Activated T-cell treated with anti-CD3 and anti-CD28 coated beads, Interleukin-2, amount 50 U/mL, for 48 hours (primary cell): Measurements from ENCODE around the gene KCNRG.
"Not testable (repeated sequence)": the region's sequence is repeated elsewhere in the genome, so short reads cannot be mapped to it uniquely, and the experiment has no call there.

ENCODE experiments used
- DNase-seq, 2 experiments: peaks; one replicate each; pipeline ENCODE4 v3.0.0-alpha.2; 2020

Gene KCNRG

GRCh38 chr13:50015258-50015657, at the start of gene KCNRG:
Gene KCNRG (plus strand): TSS chr13:50015444. CDS start chr13:50015494, 50 bp downstream.
- DNase-seq, result no peak

- no peak for DNase-seq
Measured at GRCh38 chr13:49967456-49967855, 47.8 kb upstream of the KCNRG start.

DNA sequence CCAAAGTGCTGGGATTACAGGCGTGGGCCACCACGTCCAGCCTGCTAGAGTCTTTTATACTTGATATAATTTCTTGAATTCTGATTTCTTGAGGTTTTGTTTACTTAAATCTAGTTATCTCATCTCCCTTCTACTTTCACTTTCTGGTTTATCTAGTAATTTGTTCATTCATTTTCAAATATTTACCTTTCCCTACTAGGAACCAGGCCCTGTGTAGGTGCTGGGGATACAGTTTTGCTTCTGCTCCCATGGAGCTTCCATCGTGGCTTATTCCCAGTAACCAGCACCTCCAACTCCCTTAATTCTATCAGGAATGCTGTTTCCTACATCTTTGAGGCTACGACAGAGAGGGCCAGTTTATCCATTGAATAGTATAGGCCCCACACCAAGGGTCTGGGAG, 42.5 kb upstream of the KCNRG start:
- DNase-seq, result no peak

- no peak for DNase-seq
Measured at GRCh38 chr13:49975826-49976225, 39.4 kb upstream of the KCNRG start.

- DNase-seq, result peak; percentile 75 to 77
Measured at GRCh38 chr13:49976314-49977258, 38.7 kb upstream of the KCNRG start.

DNA sequence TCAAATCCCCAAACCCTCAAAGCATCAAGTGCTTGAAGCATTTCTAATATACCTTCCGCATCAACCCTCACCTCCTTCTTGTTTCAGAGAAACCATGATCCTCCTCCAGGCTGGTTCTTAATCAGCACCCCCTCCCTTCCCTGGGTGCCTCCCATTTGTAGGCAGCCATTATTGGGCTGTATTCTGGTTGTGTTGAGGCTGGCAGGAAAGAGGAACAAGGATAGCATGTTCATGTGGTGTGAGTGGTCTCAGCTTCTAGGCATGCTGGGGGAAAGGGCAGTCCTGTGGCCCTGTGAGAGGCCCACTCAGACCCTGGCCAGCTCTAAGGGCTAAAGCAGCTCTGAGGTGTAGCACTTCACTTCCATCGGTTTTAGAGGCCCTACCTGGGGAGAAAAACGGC, 37.3 kb upstream of the KCNRG start:
- no peak for DNase-seq

- DNase-seq, result no peak
Measured at GRCh38 chr13:49980266-49980665, 35.0 kb upstream of the KCNRG start.

GRCh38 chr13:49985129-49985528, 30.1 kb upstream of the KCNRG start:
- no peak for DNase-seq

GRCh38 chr13:49986471-49986870, 28.8 kb upstream of the KCNRG start:
- DNase-seq, result no peak

DNA sequence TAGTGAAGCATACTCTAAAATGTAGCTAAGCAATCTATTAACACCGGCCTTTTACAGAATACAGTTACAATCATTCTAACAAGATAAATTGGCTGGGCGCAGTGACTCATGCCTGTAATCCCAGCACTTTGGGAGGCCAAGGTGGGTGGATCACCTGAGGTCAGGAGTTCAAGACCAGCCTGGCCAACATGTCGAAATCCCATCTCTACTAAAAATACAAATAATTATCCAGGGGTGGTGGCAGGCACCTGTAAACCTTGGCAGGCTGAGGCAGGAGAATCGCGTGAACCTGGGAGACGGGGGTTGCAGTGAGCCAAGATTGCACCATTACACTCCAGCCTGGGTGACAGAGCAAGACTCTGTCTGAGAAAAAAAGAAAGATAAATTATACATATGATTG, 24.6 kb upstream of the KCNRG start:
- DNase-seq, result not testable (repeated sequence)

DNA sequence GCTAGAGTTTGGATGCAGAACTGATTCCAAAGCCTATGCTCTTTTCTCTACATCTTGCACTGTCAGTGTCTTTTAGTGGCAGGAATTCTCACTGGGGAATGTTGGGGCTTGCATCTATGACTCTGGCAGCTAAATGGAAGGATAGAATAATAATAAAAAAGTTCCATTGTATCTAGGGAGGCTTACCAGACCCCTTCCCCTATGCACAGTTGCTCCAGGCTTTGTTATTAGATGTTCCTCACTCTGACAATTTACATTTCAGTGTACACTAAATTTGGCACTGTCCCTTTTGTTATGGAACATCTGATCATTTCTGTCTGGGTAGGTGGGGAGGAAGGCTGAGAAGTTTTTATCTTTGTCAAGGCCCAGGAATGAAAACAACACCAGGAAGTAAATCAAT, 22.1 kb upstream of the KCNRG start:
- DNase-seq, result no peak

DNA sequence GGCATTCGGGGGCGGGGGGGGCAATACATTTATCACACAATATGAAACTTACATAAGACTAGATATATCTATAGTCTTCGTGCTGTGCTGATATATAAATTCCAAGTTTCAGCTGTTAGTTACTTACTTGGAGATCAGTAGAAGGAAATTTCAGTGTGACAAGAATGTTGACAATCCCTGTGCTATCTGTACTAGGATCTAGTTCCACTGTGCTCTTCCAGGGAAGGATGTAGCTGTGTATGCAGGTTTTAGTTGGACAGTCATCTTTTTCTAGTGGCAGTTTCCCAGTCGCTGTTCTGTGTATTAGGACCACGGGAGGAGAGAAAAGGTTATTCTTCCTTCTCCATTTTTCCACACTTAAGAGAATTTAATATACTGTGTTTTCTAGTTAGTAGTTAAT, 21.6 kb upstream of the KCNRG start:
- DNase-seq, result no peak

DNA sequence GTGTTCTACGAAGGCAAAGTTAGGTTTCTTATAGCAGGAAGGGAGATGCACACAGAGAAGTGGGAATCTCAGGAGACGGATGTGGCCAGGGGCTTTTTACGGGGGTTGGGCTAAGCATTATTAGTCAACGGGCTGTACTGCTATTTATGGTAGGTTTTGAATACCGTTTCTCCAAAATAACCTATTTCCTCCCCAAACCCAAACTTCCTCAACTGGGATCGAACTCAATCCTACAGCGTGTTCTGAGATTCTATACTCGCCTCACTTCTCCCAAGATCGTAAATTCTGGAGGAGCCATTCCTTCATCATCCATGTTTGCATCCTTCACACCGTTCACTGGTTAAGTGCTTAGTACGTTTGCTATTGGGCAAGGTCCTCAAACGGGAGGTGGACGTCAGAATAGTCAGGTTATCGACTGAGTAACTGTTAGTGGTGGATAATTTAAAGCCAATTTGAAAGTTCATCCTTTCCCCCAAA, 19.6 kb upstream of the KCNRG start:
- DNase-seq, result peak in 1 of 2 experiments; percentile 21

GRCh38 chr13:49996161-49996915, 18.9 kb upstream of the KCNRG start:
- peak; percentile 88 to 89 for DNase-seq

DNA sequence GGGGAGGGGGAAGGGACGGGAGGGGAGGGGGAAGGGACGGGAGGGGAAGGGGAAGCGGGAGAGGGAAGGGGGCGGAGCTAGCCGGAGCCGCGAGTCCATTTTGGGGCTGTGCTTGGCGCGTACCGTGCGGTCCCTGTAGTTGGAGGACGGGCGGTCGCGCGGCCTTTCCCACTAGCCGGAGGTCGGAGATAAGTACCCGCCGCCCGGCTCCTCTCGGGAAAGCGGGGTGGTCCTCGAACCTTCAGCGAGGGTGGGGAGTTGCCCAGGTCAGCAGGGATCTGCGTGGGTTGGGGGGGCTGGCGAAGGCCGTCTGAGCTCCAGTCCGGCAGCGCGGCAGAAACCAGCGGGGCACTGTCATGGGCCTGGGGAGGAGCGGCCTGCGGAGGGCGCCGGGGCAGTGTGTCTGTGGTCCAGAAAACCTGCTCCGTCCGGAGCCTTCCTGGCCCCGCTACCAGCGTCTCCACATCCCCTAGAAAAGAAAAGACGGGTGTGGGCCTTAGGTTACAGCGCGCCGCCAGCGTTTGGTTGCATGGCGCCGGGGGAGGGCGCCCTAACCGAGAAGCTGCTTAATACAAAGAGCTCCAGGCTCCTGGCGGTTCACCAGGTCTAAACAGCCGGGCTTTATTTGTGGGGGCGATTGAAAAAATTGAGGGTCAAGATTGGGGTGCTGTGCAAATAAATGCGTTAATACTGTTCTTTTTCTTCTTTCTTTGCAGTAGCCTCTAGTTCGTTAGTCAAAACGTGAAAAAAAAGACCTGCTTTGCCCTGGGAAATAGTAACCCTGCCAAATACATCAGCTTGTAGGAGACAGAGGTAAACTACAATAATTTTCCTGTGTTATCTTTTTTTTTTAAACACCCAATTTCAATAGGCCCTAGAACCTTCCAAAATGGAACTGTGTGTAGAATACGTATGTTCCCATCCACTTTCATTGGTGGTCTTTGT, 18.0 kb upstream of the KCNRG start, which contains the start of gene TRIM13:
TRIM13 (plus strand) TSS at position 92 of the 945 bp plus-strand sequence. CDS start 14,899 bp downstream, outside the sequence.
- DNase-seq, result peak; percentile 87 to 89

GRCh38 chr13:49997955-49998354, 17.3 kb upstream of the KCNRG start:
- no peak for DNase-seq

GRCh38 chr13:49998714-49999624, 16.3 kb upstream of the KCNRG start:
- DNase-seq, result no peak

DNA sequence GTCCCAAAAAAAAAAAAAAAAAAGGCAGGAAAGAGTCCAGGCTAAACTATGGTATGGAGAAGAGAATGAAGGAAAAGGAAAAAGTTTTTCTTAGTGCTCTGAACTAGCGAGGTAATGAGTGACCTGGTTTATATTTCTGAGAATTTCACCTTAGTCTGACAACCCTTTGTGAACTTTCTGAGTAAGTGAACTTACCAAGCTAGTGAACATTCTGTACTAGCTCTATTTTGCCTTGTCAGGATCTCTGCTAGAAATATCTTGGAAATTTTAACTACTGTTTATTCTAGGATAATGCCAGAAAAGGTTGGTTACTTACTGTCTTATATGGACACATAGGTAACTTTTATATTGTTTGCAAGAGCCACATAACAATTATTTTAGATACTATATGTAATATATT, 14.0 kb upstream of the KCNRG start:
- no peak for DNase-seq

DNA sequence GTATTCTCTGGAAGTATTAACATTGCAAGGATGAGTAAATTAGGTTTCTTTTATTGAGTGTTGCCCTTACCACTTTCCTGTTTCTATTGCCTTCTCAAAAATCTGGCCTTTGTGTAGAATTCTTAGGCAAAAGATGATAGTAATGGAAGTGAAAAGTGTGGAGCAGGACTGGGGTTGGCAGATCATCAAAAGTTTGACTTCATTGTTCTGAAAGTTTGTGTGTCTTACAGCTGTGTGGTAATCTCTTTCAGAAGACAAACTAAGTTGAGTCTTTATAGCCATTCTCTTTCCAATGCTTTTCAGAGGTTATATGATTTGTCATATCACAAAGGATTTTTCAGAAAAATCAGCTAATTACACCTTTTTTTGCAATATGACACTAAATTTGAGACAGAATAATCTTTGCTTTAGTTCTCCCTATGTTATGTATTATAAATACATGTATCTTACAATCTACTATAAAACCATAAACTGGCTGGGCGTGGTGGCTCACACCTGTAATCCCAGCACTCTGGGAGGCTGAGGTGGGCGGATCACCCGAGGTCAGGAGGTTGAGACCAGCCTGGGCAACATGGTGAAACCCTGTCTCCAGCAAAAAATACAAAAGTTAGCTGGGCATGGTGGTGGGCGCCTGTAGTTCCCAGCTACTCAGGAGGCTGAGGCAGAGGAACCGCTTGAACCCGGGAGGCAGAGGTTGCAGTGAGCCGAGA, 8.7 kb upstream of the KCNRG start:
- no peak for DNase-seq

DNA sequence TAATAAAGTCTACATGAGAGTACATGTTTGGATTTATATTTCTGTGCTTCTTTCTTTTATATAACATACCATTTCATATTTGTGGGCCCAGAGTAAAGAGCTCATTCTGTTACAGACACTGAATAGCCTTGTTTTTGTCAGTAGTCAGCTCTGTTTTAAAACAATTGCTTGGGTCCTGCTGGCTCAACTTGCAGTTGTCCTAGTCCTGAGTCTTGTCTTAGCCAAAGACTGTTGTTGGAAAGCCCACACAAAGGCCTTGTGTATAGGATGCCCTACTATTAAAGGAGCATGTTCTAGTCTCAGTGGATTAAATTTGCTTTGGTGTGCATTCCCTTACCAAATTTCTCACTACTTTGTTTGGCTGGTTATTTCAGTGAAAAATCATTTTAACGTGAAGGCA, 3.8 kb upstream of the KCNRG start:
- no peak for DNase-seq
